ENCODE results near the gene VSIG2.

VSIG2 gene

DNA sequence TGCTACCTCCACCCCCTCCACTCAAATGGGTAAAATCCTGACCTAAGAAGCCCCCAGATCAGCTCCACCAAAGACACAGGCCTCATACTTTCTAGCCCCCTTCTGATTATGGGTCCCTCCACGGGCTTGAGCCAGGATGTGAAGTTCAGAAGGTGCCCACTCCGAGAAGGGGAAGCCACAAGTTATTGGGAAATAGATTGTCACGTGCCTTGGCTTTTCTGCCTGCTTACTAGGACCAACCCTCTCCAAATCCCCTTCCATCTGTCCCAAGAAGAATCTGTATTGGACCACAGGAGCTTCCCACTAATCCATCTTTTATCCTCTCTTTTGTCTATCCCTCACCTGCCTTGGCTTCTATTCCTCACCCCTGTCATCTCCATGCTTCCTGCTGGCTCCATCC is 15.3 kb downstream of the VSIG2 start:
- peak overlapping the region; percentile 44 to 64 for H3K27ac ChIP-seq

DNA sequence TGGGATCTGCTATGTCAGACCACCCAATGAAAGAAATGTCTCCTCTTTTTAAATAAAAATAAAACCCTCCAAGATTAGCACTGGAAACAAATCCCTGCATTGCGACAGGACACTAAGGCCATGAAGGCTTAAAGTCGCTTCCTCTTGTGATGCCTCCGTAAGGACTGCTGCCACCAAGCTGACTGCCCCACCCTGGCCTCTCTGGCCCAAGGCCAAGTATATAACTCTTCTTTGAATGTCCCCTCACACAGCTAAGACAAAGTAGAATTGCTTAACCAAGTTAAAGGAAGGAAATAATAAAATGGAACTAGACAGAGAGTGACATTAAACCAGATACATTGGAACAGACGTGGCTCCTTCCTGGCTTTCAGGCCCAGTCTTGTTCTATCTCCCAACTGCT is 19.8 kb downstream of the VSIG2 start:
- intact Hi-C loops (cut with DNase I; ENCODE audit: low total_unique reads) = no loop called here
- Histone ChIP-seq H3K27me3 (no peaks in the 10 kb centered on the region), H3K4me3 (no peak overlapping the region), H3K36me3 (no peaks in the 10 kb centered on the region), H3K4me1 (peaks cover 0 to 20% (median 5%) of the 10 kb centered on the region in 4 donors), H3K9me3 (no peaks in the 10 kb centered on the region), H3K27ac (no peak overlapping the region)
- TF ChIP-seq, protein P1, sequence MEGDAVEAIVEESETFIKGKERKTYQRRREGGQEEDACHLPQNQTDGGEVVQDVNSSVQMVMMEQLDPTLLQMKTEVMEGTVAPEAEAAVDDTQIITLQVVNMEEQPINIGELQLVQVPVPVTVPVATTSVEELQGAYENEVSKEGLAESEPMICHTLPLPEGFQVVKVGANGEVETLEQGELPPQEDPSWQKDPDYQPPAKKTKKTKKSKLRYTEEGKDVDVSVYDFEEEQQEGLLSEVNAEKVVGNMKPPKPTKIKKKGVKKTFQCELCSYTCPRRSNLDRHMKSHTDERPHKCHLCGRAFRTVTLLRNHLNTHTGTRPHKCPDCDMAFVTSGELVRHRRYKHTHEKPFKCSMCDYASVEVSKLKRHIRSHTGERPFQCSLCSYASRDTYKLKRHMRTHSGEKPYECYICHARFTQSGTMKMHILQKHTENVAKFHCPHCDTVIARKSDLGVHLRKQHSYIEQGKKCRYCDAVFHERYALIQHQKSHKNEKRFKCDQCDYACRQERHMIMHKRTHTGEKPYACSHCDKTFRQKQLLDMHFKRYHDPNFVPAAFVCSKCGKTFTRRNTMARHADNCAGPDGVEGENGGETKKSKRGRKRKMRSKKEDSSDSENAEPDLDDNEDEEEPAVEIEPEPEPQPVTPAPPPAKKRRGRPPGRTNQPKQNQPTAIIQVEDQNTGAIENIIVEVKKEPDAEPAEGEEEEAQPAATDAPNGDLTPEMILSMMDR (IDR thresholded peaks at IDR 0.05) = no peak
- peak in 1 of 2 donors; percentile 62 for DNase-seq

More for the DNA sequence above, 15.3 kb downstream of the VSIG2 start:
- Histone ChIP-seq H3K36me3 (no peaks in the 10 kb centered on the region), H3K9me3 (no peaks in the 10 kb centered on the region), H3K4me3 (no peak overlapping the region), H3K4me1 (peaks cover 0 to 44% (median 19%) of the 10 kb centered on the region in 4 donors), H3K27me3 (no peaks in the 10 kb centered on the region)
- peak in 1 of 2 donors; percentile 55 for DNase-seq
- intact Hi-C loops (cut with DNase I; ENCODE audit: low total_unique reads) = no loop called here
- TF ChIP-seq, protein P1 (IDR thresholded peaks at IDR 0.05) = no peak

DNA sequence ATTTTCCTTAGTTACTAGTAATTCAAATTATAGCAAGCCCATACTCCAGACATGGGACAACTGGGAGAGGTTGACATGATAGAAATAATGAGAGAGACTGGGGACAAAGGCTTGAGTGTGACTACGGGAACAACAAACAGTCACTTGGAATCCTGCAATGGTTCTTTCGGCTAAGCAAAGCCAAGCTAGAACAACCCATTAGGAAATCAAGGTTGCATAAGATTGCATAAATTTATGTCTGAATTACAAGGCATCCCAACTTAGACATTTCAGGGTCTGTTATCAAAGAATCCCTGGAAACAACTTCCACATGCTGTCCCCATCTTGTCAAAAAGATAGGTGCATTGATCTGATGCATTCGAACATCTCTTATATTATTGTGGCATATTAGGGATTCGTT is 22.5 kb downstream of the VSIG2 start:
- H3K27ac ChIP-seq = no peak overlapping the region
- H3K36me3 ChIP-seq = no peaks in the 10 kb centered on the region
- no peak overlapping the region for H3K4me3 ChIP-seq
- TF ChIP-seq, protein P1 (IDR thresholded peaks at IDR 0.05) = no peak
- no peak for DNase-seq
- intact Hi-C loops (cut with DNase I; ENCODE audit: low total_unique reads) = no loop called here
- peaks cover 5 to 21% (median 16%) of the 10 kb centered on the region in 4 donors for H3K4me1 ChIP-seq
- H3K9me3 ChIP-seq = no peaks in the 10 kb centered on the region
- H3K27me3 ChIP-seq = no peaks in the 10 kb centered on the region

DNA sequence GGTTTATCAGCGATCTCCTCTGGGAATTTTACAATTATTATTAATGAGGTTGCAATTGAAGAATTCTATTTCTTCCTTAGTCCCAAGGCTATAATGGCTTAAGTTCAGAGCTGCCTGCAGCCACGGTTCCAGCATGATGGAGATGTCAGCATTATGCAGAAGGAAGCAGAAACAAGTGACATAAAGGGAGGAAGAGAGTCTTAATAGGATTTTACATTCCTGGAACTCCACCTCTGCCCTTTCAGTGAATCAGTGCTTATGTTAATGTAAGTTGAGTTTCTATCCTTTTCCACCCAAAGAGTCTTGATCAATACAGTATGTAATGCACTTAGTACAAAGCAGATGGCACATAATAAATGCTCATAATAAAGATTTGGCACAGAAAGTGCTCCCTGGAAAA is 23.9 kb downstream of the VSIG2 start:
- Histone ChIP-seq H3K27ac (no peak overlapping the region), H3K27me3 (no peaks in the 10 kb centered on the region), H3K36me3 (no peaks in the 10 kb centered on the region), H3K4me3 (no peak overlapping the region), H3K9me3 (no peaks in the 10 kb centered on the region), H3K4me1 (peaks cover 5 to 23% (median 17%) of the 10 kb centered on the region in 4 donors)
- no peak for DNase-seq
- intact Hi-C loops (cut with DNase I; ENCODE audit: low total_unique reads) = no loop called here
- TF ChIP-seq, protein P1 (IDR thresholded peaks at IDR 0.05) = no peak

DNA sequence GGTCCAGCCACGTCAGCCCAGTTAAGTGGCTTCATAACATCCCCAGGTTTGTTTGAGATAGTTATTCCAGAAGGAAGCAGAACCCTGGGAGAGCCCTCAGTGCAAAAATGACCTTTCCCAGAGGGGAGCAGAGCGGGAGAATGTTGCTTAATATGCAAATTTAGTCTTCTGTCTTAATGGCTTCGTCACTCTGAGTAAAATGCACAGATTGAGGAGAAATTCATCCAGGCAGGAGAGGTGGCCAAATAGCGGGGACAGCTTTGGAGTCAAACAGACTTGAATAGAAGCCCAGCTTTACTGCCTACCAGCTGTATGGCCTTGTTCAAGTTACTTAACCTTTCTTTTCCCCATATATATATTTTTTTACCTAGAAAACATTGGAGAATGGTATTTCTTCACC is 24.6 kb downstream of the VSIG2 start:
- Histone ChIP-seq H3K27ac (no peak overlapping the region), H3K9me3 (no peaks in the 10 kb centered on the region), H3K36me3 (no peaks in the 10 kb centered on the region), H3K4me3 (no peak overlapping the region), H3K4me1 (peaks cover 5 to 23% (median 17%) of the 10 kb centered on the region in 4 donors), H3K27me3 (no peaks in the 10 kb centered on the region)
- intact Hi-C loops (cut with DNase I; ENCODE audit: low total_unique reads) = no loop called here
- no peak for DNase-seq
- TF ChIP-seq, protein P1 (IDR thresholded peaks at IDR 0.05) = no peak

DNA sequence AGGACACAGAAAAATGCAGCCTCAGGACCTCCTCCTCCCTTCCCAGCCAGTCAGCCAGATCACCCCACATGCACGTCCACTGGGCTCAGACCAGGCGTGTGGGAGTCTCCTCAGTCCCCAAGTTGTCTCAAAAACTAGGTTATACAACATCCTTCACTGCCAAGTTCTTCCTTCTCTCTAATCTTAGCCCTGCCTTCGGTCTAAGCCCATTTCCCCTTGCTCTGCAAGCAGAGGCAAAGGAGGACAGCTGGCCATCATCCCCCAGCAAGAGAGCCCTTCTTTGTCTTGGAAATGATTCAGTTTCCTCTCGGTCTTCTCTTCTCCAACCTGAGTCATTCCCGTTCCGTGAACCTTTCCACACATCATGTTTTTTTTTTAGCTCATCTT is 26.3 kb downstream of the VSIG2 start:
- intact Hi-C loops (cut with DNase I; ENCODE audit: low total_unique reads) = no loop called here
- DNase-seq = no peak
- TF ChIP-seq, protein P1 (IDR thresholded peaks at IDR 0.05) = no peak
- Histone ChIP-seq H3K4me3 (no peak overlapping the region), H3K4me1 (peaks cover 5 to 25% (median 17%) of the 10 kb centered on the region in 4 donors), H3K27me3 (no peaks in the 10 kb centered on the region), H3K27ac (peak overlapping the region; percentile 45 to 58), H3K9me3 (no peaks in the 10 kb centered on the region), H3K36me3 (no peaks in the 10 kb centered on the region)

All from tibial artery (tissue), 4 donors.